GM21381 (cell line): ENCODE data around the gene NPBWR2.

Source experiments
- ATAC-seq: cut with Tn5 transposase; IDR thresholded peaks from one replicate; pipeline ENCODE4 v1.9.1; 2021; ENCODE audit warnings: mild to moderate bottlenecking, moderate library complexity; ENCODE audit not compliant: unreplicated experiment

Gene NPBWR2

DNA sequence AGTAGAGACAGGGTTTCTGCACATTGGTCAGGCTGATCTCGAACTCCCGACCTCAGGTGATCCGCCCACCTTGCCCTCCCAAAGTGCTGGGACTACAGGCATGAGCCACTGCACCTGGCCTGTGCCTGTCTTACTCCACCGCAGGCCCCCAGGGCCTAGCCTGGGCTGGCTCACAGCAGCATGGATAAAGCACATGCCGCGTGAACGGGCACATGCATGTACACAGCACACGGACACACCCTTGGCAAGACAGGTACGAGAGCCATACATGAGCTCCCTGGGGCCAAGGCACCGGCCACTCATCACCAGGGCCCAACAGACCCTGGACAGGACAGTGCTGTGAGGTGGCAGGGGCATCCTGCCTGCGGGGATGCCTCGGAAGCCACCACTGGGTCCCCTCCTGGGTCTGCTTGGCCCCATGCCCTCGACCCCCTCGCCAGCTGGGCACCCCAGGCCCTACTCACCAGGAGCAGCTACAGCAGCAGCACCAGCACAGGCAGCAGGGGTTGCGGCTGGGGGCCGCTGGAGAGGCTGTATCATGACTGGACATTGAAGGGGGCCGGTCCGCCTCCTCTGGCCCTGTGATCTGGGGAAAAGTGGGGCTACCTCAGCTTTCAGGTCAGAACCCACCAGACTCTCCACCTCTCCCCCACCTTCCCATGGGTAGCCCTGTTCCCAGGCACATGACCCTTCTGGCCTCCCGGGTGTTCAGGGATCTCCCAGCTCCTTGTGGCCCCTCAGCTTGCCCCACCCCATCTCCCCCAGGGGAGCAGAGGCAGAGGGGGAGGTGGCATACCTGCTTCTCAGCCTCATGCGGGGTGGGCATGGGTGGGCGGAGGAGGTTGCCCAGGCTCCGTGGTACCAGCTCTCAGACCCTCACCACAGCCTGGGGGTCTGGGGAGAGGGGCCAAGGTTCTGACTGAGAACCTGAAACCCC is 31.0 kb downstream of the NPBWR2 start:
- no peak for ATAC-seq

GRCh38 chr20:64075556-64075955 is 31.8 kb downstream of the NPBWR2 start:
- no peak for ATAC-seq

GRCh38 chr20:64074963-64075362 is 32.4 kb downstream of the NPBWR2 start:
- ATAC-seq, result no peak

- no peak for ATAC-seq
Measured at GRCh38 chr20:64074184-64074789, 33.1 kb downstream of the NPBWR2 start.

- no peak for ATAC-seq
Measured at GRCh38 chr20:64073476-64074183, 33.7 kb downstream of the NPBWR2 start.

- no peak for ATAC-seq
Measured at GRCh38 chr20:64072498-64073063, 34.8 kb downstream of the NPBWR2 start.

DNA sequence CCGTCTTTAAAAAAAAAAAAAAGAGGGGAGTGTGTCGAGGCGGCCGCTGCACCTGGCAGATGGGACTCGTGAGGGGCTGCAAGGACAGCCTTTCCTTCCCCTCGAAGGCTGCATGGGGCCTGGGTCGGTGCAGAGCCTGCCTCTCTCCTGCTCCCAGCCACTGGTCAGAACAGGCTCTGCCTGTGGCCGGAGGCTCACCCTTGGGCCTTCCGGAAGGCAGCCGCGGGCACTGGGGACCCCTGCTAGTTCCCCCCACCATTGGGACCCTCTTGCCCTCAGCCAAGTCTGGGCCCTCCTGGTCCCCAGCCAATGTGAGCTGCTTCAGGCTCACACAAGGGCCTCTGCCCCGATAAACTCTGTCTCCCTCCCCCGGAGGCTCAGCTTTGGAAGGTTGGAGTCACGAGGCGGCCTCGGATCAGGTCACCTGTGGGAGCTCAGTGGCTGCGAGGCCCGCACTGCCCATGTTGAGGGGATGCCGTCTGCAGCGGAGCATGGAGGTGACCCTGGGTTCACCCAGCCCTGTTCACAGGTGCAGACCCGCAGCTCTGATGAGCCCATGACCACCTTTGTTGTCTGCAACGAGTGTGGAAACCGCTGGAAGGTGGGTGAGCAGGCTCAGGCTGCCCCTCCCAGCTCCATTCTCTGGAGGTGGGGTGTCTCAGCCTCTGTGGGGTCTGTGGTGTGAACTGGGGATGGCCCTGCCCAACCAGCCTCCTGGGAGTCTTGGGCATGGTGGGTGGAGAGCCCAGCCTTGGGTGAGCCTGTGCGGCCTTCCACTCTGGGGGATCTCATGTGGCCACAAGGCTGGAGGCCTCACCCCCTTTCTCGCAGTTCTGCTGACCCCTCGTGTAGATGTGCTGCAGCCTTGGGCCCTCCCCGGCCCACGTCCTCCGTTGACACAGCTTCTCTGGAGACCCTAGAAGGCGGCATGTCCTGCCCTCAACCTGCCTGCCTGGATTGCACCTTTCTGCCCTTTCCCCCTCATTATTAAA is 35.7 kb downstream of the NPBWR2 start:
- no peak for ATAC-seq

DNA sequence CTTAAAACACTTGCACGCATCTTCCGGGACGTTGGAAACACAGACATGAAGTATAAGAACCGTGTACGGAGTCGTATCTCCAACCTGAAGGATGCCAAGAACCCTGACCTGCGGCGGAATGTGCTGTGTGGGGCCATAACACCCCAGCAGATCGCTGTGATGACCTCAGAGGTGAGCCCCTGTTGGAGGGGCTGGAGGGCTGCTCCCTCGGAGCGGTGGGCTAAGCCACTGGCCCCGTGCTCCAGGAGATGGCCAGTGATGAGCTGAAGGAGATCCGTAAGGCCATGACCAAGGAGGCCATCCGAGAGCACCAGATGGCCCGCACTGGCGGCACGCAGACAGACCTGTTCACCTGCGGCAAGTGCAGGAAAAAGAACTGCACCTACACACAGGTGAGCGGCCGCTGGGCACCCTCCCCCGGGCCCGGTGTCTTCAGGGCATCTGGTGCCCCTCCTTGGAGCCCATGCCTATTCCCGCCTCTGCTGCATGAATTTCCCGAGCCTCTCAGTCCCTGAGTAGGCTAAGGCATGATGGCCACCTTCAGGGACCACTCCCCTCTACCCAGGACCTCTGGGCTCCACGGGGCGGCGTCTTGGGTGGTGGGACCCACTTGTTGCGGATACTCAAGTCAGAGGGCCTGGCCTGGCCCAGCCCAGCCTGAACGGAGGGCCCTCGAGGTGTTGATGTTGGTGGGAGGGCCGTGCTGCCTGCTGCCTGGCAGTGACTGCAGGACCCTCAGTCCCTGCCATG is 36.9 kb downstream of the NPBWR2 start:
- no peak for ATAC-seq

DNA sequence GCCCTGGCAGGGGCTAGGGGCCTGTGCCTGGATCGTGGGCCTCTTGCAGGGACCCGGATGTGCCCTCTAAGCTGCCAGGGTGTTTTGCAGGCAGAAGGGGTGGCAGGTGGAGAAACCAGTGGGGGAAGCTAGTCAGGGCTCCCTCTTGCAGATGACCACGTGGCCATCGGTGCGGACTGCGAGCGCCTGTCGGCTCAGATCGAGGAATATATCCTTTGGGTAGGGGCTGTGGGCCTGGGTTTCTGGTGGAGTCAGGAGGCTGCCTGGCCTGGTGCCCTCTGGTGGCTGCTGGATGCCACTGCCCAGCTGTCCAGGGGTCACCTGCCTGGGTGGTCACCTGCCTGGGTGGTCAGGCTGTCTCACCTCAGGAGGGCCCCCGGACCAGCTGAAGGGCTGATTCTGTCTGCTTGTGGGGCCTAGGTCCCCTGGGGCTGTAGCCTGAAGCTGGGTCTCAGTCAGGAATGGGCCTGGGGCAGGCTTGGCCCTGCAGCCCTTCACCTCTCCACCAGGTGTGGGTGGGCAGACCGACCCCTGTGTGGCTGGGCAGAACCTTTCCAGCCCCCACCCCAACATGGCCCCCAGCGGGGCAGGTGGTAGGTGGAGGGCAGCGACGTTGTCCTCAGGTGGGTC is 37.6 kb downstream of the NPBWR2 start:
- no peak for ATAC-seq

DNA sequence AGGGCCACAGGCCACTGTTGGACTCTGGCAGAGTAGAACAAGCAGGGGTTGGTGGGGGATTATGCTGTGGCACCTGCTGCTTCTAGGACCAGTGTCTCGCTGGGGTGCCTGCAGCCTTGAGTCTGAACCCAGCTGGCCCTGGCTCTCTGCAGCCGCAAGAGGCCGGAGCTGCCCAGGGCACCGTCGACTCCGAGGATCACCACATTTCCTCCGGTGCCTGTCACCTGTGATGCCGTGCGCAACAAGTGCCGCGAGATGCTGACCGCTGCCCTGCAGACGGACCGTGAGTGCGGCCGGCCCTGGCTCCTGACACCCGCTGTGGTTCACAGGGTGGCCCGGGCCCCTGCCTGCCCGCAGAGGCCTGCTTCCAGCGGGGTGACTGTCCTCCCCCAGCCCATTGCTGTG is 38.2 kb downstream of the NPBWR2 start:
- ATAC-seq, result no peak

DNA sequence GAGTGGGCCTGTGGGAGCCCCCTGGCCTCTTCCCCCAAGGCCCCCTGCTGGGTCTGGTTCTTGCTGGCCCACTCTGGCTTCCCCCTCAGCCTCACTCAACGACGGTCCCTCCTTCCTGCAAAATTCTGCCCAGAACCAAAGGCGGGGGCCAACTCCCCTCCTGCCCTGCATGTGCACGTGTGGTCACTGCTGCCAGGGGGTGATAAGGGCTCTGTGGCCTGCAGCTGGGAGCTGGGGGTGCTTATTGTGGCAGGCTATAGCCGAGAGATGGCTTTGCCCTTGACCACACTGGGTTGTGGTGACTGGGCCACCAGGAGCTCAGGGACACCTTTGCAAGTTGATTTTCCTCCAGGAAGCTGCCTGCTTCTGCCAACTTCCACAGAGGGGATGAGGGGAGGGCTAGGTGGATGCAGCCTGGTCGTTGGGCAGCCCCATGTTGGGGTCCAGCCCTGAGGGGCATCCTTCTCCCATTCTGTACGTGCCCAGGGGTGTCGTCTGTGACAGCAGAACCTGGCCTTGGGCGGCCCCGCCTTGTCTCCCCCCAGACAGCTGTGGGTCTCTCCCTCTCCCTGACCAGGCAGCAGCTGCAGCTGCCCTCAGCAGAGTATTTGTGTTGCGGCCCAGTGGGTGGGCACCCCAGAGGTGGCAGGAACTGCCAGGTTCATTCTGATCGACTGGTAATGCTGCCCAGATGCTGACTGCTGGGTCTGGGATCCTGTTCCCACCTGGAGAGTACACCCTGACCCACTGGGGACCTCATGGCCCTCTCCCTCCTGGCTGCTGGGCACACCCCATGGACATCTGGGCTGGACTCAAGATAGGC is 38.8 kb downstream of the NPBWR2 start:
- ATAC-seq, result no peak

DNA sequence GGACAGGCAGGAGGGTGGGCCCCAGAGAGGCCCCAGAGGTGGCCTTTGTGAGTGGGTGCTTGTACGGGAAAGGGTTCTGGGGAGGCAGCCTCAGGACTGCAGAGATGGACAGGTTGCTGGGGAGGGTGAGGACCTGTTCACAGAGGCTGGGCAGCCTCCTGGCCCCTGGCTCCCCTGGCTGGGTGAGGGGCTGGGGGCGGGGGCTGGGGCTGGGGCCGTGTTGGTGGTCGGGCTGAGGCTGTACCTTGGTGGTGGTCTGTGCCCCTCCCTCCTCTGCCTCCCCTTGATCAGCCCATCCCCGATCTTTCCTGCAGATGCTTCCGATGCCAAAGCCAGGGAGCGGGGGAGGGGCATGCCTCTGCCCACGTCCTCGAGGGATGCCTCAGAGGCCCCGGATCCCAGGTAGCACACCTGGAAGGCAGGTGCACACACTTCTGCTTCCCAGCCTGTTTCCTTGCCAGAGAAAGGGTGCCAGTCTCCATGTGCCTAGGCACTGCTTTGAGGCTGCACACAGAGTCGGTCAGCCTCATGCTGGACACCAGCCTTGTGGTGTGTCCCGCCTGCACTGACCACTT is 39.5 kb downstream of the NPBWR2 start:
- no peak for ATAC-seq

DNA sequence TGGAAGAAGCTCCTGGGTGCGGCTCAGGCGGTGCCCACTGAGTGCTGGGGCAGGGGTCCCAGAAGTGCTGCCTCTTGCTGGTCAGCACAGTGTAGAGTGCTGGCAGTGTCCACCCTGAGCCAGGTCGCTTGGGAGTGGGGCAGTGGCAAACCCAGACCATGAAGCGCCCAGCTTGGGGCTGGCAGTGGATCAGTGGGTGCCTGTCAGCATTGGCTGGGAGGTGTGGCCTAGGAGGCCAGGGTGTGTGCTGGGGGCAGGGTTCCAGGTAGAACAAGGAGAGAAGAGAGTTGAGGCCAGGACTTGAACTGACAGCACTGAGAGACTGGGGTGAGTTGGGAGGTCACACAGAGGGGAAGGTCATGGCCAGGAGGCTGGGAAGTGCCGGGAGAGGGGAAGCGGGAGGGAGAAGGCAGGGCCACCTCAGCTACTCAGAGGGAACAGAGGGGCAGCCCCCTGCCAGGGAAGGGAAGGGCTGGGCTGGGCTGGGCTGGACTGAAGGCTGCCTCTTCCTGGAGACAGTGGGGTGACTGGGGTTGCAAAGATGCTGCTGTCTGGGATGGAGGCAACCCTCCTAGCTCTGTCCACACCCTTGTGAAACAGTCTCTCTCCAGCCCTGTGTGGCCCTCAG is 40.2 kb downstream of the NPBWR2 start:
- no peak for ATAC-seq

DNA sequence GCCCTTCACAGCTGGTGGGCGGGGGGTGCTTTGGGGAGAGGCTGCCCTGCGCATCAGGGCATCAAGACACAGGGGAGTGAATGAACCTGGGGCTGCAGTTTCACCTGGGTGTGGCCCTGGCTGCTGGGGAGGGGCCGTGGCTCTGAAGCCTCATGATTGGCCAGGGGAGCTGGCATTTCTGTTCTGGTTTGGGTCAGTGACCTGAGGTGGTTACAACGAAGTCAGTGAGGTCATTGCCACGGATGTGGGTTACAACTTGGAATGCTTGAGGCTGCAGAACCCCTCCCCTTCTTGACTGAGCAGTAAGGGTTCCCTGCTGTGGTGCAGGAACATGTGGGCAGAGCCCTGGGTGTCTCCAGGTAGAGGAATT is 41.4 kb downstream of the NPBWR2 start:
- peak; percentile 46 for ATAC-seq

DNA sequence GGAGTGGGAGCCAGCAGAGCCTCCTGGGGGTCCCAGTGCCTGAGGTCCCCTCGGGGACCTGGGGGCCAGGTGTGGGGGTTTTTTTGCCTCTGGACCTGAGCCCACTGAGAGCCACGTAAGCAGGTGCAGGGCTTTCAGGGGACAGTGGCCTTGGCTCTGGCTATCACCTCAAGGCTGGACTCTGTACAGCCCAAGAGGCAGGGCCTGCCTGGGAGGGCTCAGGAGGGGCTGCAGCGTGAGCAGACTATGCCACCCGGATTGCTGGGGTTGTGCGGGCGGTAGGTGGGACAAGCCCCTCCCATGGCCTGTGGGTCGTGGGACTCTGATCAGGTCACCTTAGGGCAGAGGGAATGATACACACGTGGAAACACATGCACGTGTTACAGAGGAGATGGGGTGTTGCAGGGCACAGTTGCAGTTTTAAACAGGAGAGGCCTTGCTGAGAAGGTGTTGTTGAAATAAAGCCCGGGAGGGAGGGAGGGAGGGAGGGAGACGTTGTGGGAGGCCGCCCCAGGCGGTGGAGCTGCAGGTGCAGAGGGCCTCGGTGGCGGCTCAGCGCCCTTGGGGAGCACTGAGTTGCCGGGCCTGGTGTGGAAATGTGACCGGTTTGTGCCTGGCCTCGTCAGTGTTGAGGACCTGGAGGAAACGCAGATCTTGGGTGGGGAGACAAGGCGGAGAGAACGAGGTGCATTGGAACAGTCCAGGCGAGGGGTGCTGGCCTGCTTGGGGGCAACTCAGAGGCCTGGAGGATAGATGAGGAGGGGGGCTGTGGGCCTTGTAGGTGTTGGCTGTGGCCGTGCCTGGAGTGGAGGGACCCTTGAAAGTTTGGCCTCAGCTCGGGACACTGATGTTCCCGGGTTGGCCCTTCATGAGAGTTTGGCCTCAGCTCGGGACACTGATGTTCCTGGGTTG is 42.0 kb downstream of the NPBWR2 start:
- no peak for ATAC-seq

GRCh38 chr20:64064145-64064698 is 43.1 kb downstream of the NPBWR2 start:
- ATAC-seq, result no peak
